SK-N-SH (cell line): ENCODE data around the gene TRHDE. TPM values are rescaled to one million over a fixed set of nuclear protein-coding genes. Genes with fewer than 3 reads are reported as not detected.

Experiments used
- CTCF ChIA-PET: fragments of 300-600, 350-600 bp; formaldehyde crosslinking; extraction: SDS; loops from one replicate; lab custom pipeline; 2021; lab: Yijun Ruan, JAX
- POLR2A ChIA-PET: fragments of 350-600 bp; sonication (Branson Sonifier 250); formaldehyde crosslinking; extraction: SDS; loops from one replicate; lab custom pipeline; 2020; ENCODE audit warnings: antibody characterized with exemption, inconsistent platforms; lab: Yijun Ruan, JAX
- DNase-seq: peaks from one replicate; pipeline ENCODE4 v3.0.0; 2012
- H2AFZ ChIP-seq: fragments of 200-600 bp; sonication (generic); 2 replicates; pipeline ENCODE4 v1.8.1; 2016; ENCODE audit warnings: antibody characterized with exemption, mild to moderate bottlenecking, low read depth
- H3F3A ChIP-seq: fragments of 200-600 bp; sonication (generic); replicated peaks from 2 replicates; pipeline ENCODE3; 2016; ENCODE audit warnings: antibody characterized with exemption, mild to moderate bottlenecking; ENCODE audit not compliant: insufficient read depth
- H3K27ac ChIP-seq, 2 experiments: fragments of 200-500 bp in 1 of 2; fragments of 200-600 bp in 1 of 2; sonication (Bioruptor generic) in 1 of 2; sonication (generic), shearing (Covaris generic) in 1 of 2; 2 replicates each; pipeline versions ENCODE4 v1.5.1 to v1.6.1; 2014 to 2016; ENCODE audit warnings: low read depth in 2 of 2, inconsistent platforms in 1 of 2, low read length in 1 of 2, mild to moderate bottlenecking in 1 of 2, mixed read lengths in 1 of 2
- H3K27me3 ChIP-seq: fragments of 200-600 bp; sonication (generic), shearing (Covaris generic); 2 replicates; pipeline ENCODE4 v1.6.1; 2016; ENCODE audit warnings: mixed run types; ENCODE audit not compliant: insufficient read depth
- H3K36me3 ChIP-seq, 2 experiments: fragments of 200-500 bp in 1 of 2; fragments of 200-600 bp in 1 of 2; sonication (Bioruptor generic) in 1 of 2; sonication (generic) in 1 of 2; replicated peaks in 1 of 2; 2 replicates each; pipeline versions ENCODE3 to v1.5.1; 2014 to 2016; ENCODE audit warnings: low read length in 1 of 2, mild to moderate bottlenecking in 1 of 2; ENCODE audit not compliant: insufficient read depth in 2 of 2, control insufficient read depth in 1 of 2
- H3K4me1 ChIP-seq, 2 experiments: fragments of 200-500 bp in 1 of 2; fragments of 200-600 bp in 1 of 2; sonication (Bioruptor generic) in 1 of 2; sonication (generic), shearing (Covaris generic) in 1 of 2; 2 replicates each; pipeline versions ENCODE4 v1.5.1 to v1.6.1; 2014 to 2016; ENCODE audit warnings: low read depth in 1 of 2, low read length in 1 of 2, mixed run types in 1 of 2; ENCODE audit not compliant: insufficient read depth in 2 of 2, control insufficient read depth in 1 of 2
- H3K4me2 ChIP-seq: fragments of 200-600 bp; sonication (generic), shearing (Covaris generic); 2 replicates; pipeline ENCODE4 v1.6.1; 2017; ENCODE audit warnings: mixed run types
- H3K4me3 ChIP-seq, 2 experiments: fragments of 200-500 bp in 1 of 2; fragments of 200-600 bp in 1 of 2; sonication (Bioruptor generic) in 1 of 2; sonication (generic), shearing (Covaris generic) in 1 of 2; 2 replicates each; pipeline versions ENCODE4 v1.5.1 to v1.8.1; 2014 to 2016; ENCODE audit warnings: low read depth in 2 of 2, inconsistent platforms in 1 of 2, low read length in 1 of 2, mild to moderate bottlenecking in 1 of 2, mixed read lengths in 1 of 2, moderate library complexity in 1 of 2
- H3K79me2 ChIP-seq: fragments of 200-600 bp; sonication (generic); 2 replicates; pipeline ENCODE4 v1.8.1; 2017; ENCODE audit warnings: mild to moderate bottlenecking; ENCODE audit not compliant: insufficient read depth
- H3K9ac ChIP-seq: fragments of 200-600 bp; sonication (generic); 2 replicates; pipeline ENCODE4 v1.6.1; 2017; ENCODE audit warnings: mixed run types
- H3K9me2 ChIP-seq: fragments of 200-600 bp; sonication (generic); 2 replicates; pipeline ENCODE4 v1.6.1; 2017; ENCODE audit warnings: mixed run types
- H3K9me3 ChIP-seq: fragments of 200-600 bp; sonication (generic); 2 replicates; pipeline ENCODE4 v1.6.1; 2017; ENCODE audit warnings: mixed run types, mild to moderate bottlenecking, moderate library complexity
- H4K20me1 ChIP-seq: fragments of 200-600 bp; sonication (generic); 2 replicates; pipeline ENCODE4 v1.6.1; 2017; ENCODE audit warnings: mild to moderate bottlenecking, mixed run types; ENCODE audit not compliant: insufficient read depth
- CHD2 ChIP-seq: fragments of 150-350 bp; IDR thresholded peaks from 2 replicates; pipeline ENCODE4 v1.6.1; 2018; ENCODE audit warnings: low read length; ENCODE audit not compliant: partially characterized antibody
- ELF1 ChIP-seq: IDR thresholded peaks from 2 replicates; pipeline ENCODE4 v1.4.0; 2012
- FOXJ3 ChIP-seq: sonication (generic); formaldehyde crosslinking; IDR thresholded peaks from 2 replicates; pipeline ENCODE4 v1.5.1; 2020; ENCODE audit warnings: mild to moderate bottlenecking, missing genetic modification reagents
- FOXM1 ChIP-seq: IDR thresholded peaks from 2 replicates; pipeline ENCODE4 v1.4.0; 2012; ENCODE audit warnings: low read depth, mild to moderate bottlenecking
- GABPA ChIP-seq: IDR thresholded peaks from 2 replicates; pipeline ENCODE4 v1.4.0; 2012; ENCODE audit warnings: low read depth, mild to moderate bottlenecking
- IRF3 ChIP-seq: fragments of 150-350 bp; IDR thresholded peaks from 2 replicates; pipeline ENCODE4 v1.6.1; 2016; ENCODE audit warnings: mild to moderate bottlenecking, low read depth, low read length
- JUND ChIP-seq: IDR thresholded peaks from 2 replicates; pipeline ENCODE4 v1.4.0; 2012
- MAX ChIP-seq: IDR thresholded peaks from 2 replicates; pipeline ENCODE4 v1.4.0; 2012; ENCODE audit warnings: low read depth
- MXI1 ChIP-seq: IDR thresholded peaks from 2 replicates; pipeline ENCODE4 v1.6.1; 2012; ENCODE audit warnings: mild to moderate bottlenecking, low read depth, low read length, improper control_type of control experiment
- NFIC ChIP-seq: IDR thresholded peaks from 2 replicates; pipeline ENCODE4 v1.4.0; 2012; ENCODE audit warnings: borderline replicate concordance
- POLR2AphosphoS5 ChIP-seq: IDR thresholded peaks from 2 replicates; pipeline ENCODE4 v1.6.1; 2012; ENCODE audit warnings: low read depth, low read length
- RAD21 ChIP-seq: IDR thresholded peaks from 2 replicates; pipeline ENCODE4 v1.6.1; 2012; ENCODE audit warnings: mild to moderate bottlenecking, low read length
- RFX5 ChIP-seq: IDR thresholded peaks from 2 replicates; pipeline ENCODE4 v1.6.1; 2012; ENCODE audit warnings: mild to moderate bottlenecking, improper control_type of control experiment, low read length
- SIN3A ChIP-seq: IDR thresholded peaks from 2 replicates; pipeline ENCODE4 v1.6.1; 2012; ENCODE audit warnings: low read depth, mild to moderate bottlenecking, low read length, moderate library complexity, borderline replicate concordance
- SMC3 ChIP-seq: IDR thresholded peaks from 2 replicates; pipeline ENCODE4 v1.6.1; 2012; ENCODE audit warnings: low read depth, low read length, improper control_type of control experiment
- TAF1 ChIP-seq: IDR thresholded peaks from 2 replicates; pipeline ENCODE4 v1.6.1; 2012; ENCODE audit warnings: low read depth, mild to moderate bottlenecking, low read length, moderate library complexity, borderline replicate concordance
- TEAD4 ChIP-seq: IDR thresholded peaks from 2 replicates; pipeline ENCODE4 v1.4.0; 2012; ENCODE audit warnings: mild to moderate bottlenecking, borderline replicate concordance; ENCODE audit not compliant: insufficient read depth
- USF2 ChIP-seq: fragments of 150-350 bp; IDR thresholded peaks from 2 replicates; pipeline ENCODE4 v1.6.1; 2017; ENCODE audit warnings: antibody characterized with exemption, low read length, low read depth, borderline replicate concordance
- ZBTB33 ChIP-seq: IDR thresholded peaks from 2 replicates; pipeline ENCODE4 v1.4.0; 2012; ENCODE audit warnings: low read depth, borderline replicate concordance
- WGBS: methylation state at CpG from one replicate; pipeline ENCODE4 v1.1.6; 2017; ENCODE audit warnings: low lambda C conversion rate; 5-methylcytosine and 5-hydroxymethylcytosine counted together
- polyA plus RNA-seq, 3 experiments: library from polyadenylated mRNA; depleted of rRNA; stranded (reverse); fragments of >200 nt; gene quantifications; 2 replicates each; pipeline ENCODE4 v1.2.3, GENCODE V29; 2012

TRHDE gene
- polyA plus RNA-seq, 1 of the 3 experiments (the other 2 are of a cell fraction), result 0.46 TPM

- no peak for DNase-seq
- H3K4me1 ChIP-seq, result no peaks in the 10 kb centered on the region
- H2AFZ ChIP-seq, result no peak overlapping the region
- H3K27ac ChIP-seq, result no peak overlapping the region
- ChIA-PET POLR2A (no interaction called here), CTCF (no interaction called here)
- H3K4me2 ChIP-seq, result no peak overlapping the region
- no peak overlapping the region for H3K9ac ChIP-seq
- no peak overlapping the region for H3K4me3 ChIP-seq
- 93% methylated on average over 3 of the region's 3 CpGs for WGBS
- H3K79me2 ChIP-seq, result no peaks in the 10 kb centered on the region
- no peaks in the 10 kb centered on the region for H3K27me3 ChIP-seq
- TF ChIP-seq SIN3A (no peak), ZBTB33 (no peak), TAF1 (no peak), JUND (no peak), ELF1 (no peak), NFIC (no peak), FOXM1 (no peak), SMC3 (no peak), CHD2 (no peak), RFX5 (no peak), MXI1 (no peak)
- no peaks in the 10 kb centered on the region for H3K36me3 ChIP-seq
- no peaks in the 10 kb centered on the region for H3F3A ChIP-seq
- no peaks in the 10 kb centered on the region for H4K20me1 ChIP-seq
- no peaks in the 10 kb centered on the region for H3K9me3 ChIP-seq
- no peaks in the 10 kb centered on the region for H3K9me2 ChIP-seq
Observed at GRCh38 chr12:72315858-72316257, 43.7 kb downstream of the TRHDE start.

GRCh38 chr12:72318341-72318740 lies 46.2 kb downstream of the TRHDE start:
- Histone ChIP-seq H2AFZ (no peak overlapping the region), H3F3A (no peaks in the 10 kb centered on the region), H3K4me2 (no peak overlapping the region), H3K9me2 (no peaks in the 10 kb centered on the region), H3K4me3 (no peak overlapping the region), H4K20me1 (no peaks in the 10 kb centered on the region), H3K4me1 (no peaks in the 10 kb centered on the region), H3K79me2 (no peaks in the 10 kb centered on the region), H3K36me3 (no peaks in the 10 kb centered on the region), H3K27ac (no peak overlapping the region), H3K9me3 (no peaks in the 10 kb centered on the region), H3K9ac (no peak overlapping the region), H3K27me3 (no peaks in the 10 kb centered on the region)
- DNase-seq, result no peak
- TF ChIP-seq USF2 (no peak), RAD21 (no peak), POLR2AphosphoS5 (no peak), ZBTB33 (no peak), GABPA (no peak), IRF3 (no peak), TAF1 (no peak), TEAD4 (no peak), MAX (no peak), FOXJ3 (CRISPR knock-in tag) (no peak)
- 43% methylated on average over 4 of the region's 4 CpGs for WGBS
- ChIA-PET CTCF (no interaction called here), POLR2A (no interaction called here)
